OCI-LY1 (cell line): ENCODE measurements around the gene CXCR6.

Source experiments
- H2AFZ ChIP-seq: fragments of 200-600 bp; sonication (generic), shearing (Covaris generic); 2 replicates; pipeline ENCODE4 v1.6.0; 2014; ENCODE audit warnings: antibody characterized with exemption, mild to moderate bottlenecking, low read length
- H3F3A ChIP-seq: fragments of 200-600 bp; sonication (generic), shearing (Covaris generic); 2 replicates; pipeline ENCODE4 v1.6.0; 2014; ENCODE audit warnings: mild to moderate bottlenecking, antibody characterized with exemption, low read length, moderate library complexity; ENCODE audit not compliant: insufficient read depth
- H3K27ac ChIP-seq: fragments of 200-600 bp; sonication (generic); 2 replicates; pipeline ENCODE4 v1.5.1; 2014; ENCODE audit warnings: low read length, mixed run types, mild to moderate bottlenecking, low read depth; ENCODE audit not compliant: poor library complexity, severe bottlenecking
- H3K27me3 ChIP-seq: fragments of 200-600 bp; sonication (generic); 2 replicates; pipeline ENCODE4 v1.6.0; 2014; ENCODE audit warnings: antibody characterized with exemption, mild to moderate bottlenecking, low read length, moderate library complexity; ENCODE audit not compliant: insufficient read depth
- H3K36me3 ChIP-seq: fragments of 200-600 bp; sonication (generic); 2 replicates; pipeline ENCODE4 v1.6.1; 2014; ENCODE audit warnings: mild to moderate bottlenecking, antibody characterized with exemption, low read length, moderate library complexity, mixed read lengths; ENCODE audit not compliant: insufficient read depth
- H3K4me1 ChIP-seq: fragments of 200-600 bp; sonication (generic); 2 replicates; pipeline ENCODE4 v1.5.1; 2014; ENCODE audit warnings: mild to moderate bottlenecking, low read length, moderate library complexity; ENCODE audit not compliant: insufficient read depth, severe bottlenecking
- H3K4me2 ChIP-seq: fragments of 200-600 bp; sonication (generic), shearing (Covaris generic); 2 replicates; pipeline ENCODE4 v1.6.1; 2014; ENCODE audit warnings: low read length
- H3K4me3 ChIP-seq: fragments of 200-600 bp; sonication (generic); 2 replicates; pipeline ENCODE4 v1.5.1; 2014; ENCODE audit warnings: low read length, low read depth, mild to moderate bottlenecking, mixed read lengths; ENCODE audit not compliant: poor library complexity, severe bottlenecking
- H3K79me2 ChIP-seq: fragments of 200-600 bp; shearing (Covaris generic); 2 replicates; pipeline ENCODE4 v1.6.1; 2016; ENCODE audit warnings: mixed run types, low read length, mixed read lengths; ENCODE audit not compliant: insufficient read depth
- H3K9ac ChIP-seq: fragments of 200-600 bp; sonication (generic), shearing (Covaris generic); 2 replicates; pipeline ENCODE4 v1.6.1; 2014; ENCODE audit warnings: mild to moderate bottlenecking, low read length, mixed read lengths
- H3K9me2 ChIP-seq: fragments of 200-600 bp; sonication (generic), shearing (Covaris generic); 2 replicates; pipeline ENCODE4 v1.6.1; 2014; ENCODE audit warnings: low read depth, mild to moderate bottlenecking, low read length, mixed read lengths
- H3K9me3 ChIP-seq: fragments of 200-600 bp; shearing (Covaris generic); 2 replicates; pipeline ENCODE4 v1.6.1; 2014; ENCODE audit warnings: low read length, mixed read lengths
- H4K20me1 ChIP-seq: fragments of 200-600 bp; sonication (generic), shearing (Covaris generic); 2 replicates; pipeline ENCODE4 v1.6.0; 2016; ENCODE audit warnings: mild to moderate bottlenecking, low read length; ENCODE audit not compliant: insufficient read depth
- EZH2 ChIP-seq: fragments of 200-600 bp; sonication (generic), shearing (Covaris generic); IDR thresholded peaks from 2 replicates; pipeline ENCODE4 v1.8.0; 2017; ENCODE audit warnings: borderline replicate concordance, mixed run types, mild to moderate bottlenecking, antibody characterized with exemption, low read length, moderate library complexity, mixed read lengths
- TF ChIP-seq, protein P1 (sequence below): fragments of 200-600 bp; sonication (generic), shearing (Covaris generic); IDR thresholded peaks from 2 replicates; pipeline ENCODE4 v1.5.1; 2017; ENCODE audit warnings: mild to moderate bottlenecking, antibody characterized with exemption, low read length, moderate library complexity, mixed read lengths

Gene CXCR6

DNA sequence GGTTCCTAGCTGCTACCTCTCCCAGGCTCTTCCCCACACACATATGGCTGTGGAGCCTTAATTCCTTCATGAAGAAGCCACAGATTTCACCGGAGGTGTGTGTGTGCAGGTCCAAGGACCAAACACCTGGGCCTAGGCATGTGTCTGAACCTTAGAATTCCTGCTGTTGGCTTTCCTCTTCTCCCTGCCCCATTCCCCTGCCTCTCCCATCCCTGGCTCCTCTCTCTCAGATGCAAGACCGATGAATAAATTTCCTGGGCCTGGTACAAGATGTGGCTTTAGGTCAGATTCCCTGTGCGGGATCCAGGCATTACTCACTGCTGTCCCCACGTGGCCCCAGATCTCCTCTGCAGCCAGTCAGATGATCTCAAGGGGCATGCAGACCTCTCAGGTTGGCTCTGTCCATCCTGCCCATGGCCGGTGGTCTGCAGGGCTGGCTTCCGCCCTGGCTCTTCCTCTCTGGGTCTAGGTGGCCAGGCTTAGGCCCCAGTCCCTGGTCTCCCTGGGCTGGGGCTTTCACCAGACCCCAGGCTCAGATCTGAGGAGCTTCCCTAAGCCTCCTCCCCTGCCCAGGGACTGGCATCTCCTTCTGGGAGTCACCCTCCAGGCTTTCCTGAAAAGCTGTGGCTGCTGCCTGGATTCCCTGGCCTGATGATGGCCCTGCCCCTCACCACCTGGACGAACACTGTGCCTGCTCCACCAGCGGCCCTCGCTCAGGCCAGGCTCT is 36.4 kb upstream of the CXCR6 start:
- Histone ChIP-seq H3K27me3 (peaks cover 7% of the 10 kb centered on the region), H2AFZ (no peak overlapping the region), H3K4me1 (no peaks in the 10 kb centered on the region), H3K9me2 (no peaks in the 10 kb centered on the region), H3K4me3 (no peak overlapping the region), H3K4me2 (no peak overlapping the region), H3K9ac (no peak overlapping the region), H3K36me3 (no peaks in the 10 kb centered on the region), H3K79me2 (no peaks in the 10 kb centered on the region), H3F3A (no peaks in the 10 kb centered on the region), H3K27ac (no peak overlapping the region), H3K9me3 (no peaks in the 10 kb centered on the region), H4K20me1 (no peaks in the 10 kb centered on the region)
- TF ChIP-seq, protein P1, sequence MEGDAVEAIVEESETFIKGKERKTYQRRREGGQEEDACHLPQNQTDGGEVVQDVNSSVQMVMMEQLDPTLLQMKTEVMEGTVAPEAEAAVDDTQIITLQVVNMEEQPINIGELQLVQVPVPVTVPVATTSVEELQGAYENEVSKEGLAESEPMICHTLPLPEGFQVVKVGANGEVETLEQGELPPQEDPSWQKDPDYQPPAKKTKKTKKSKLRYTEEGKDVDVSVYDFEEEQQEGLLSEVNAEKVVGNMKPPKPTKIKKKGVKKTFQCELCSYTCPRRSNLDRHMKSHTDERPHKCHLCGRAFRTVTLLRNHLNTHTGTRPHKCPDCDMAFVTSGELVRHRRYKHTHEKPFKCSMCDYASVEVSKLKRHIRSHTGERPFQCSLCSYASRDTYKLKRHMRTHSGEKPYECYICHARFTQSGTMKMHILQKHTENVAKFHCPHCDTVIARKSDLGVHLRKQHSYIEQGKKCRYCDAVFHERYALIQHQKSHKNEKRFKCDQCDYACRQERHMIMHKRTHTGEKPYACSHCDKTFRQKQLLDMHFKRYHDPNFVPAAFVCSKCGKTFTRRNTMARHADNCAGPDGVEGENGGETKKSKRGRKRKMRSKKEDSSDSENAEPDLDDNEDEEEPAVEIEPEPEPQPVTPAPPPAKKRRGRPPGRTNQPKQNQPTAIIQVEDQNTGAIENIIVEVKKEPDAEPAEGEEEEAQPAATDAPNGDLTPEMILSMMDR: peak; percentile 50
- no peak for TF ChIP-seq EZH2

DNA sequence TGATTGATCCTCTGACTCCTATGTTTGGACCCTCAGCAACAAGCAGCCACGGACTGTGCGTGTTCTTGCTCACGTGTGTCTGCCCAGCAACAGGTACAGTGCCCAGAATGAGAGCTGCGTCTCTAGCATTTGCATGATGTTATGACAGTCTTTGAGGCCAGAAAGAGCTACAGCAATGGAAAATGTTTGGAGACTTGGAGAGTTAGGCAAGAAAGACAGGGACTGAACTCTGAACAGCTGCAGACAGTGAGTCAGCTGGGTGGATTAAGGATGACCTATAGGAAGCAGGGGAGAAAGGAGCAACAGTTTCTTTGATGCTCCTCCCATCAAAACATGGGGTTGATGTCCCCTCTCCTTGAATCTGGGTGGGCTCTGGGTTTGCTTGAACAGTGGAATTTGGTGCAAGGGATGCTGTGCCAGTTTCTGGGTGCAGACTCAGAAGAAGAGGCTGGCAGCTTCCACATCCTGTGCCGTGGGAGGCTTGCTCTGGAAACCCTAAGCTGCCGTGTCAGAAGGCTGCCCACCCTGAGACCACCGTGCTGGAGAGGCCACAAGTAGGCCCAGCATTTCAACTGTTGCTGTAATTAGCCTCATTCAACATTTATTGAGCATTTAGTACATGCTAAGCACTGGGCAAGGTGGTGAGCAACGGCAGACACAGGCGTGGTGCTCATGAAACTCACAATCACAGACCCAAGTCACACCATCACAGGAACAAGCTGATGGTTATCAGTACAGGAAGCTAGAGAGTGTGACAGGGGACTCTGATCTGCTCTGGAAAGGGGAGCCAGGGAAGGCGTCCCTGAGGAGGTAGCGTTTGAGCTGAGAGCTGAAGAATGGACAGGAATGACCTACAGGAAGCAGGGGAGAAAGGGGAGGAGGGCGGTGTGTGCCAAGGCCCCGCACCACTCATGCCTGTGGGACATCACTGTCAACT is 35.2 kb upstream of the CXCR6 start:
- TF ChIP-seq, protein P1: no peak
- TF ChIP-seq EZH2: no peak
- no peak overlapping the region for H3K4me2 ChIP-seq
- peaks cover 6% of the 10 kb centered on the region; the same call in 1 of the 2 replicates for H3K27me3 ChIP-seq
- H3K4me1 ChIP-seq: no peaks in the 10 kb centered on the region
- H3K36me3 ChIP-seq: no peaks in the 10 kb centered on the region
- H3K9me2 ChIP-seq: no peaks in the 10 kb centered on the region
- H3K9ac ChIP-seq: no peak overlapping the region
- no peak overlapping the region for H2AFZ ChIP-seq
- no peaks in the 10 kb centered on the region for H3K79me2 ChIP-seq
- no peaks in the 10 kb centered on the region for H4K20me1 ChIP-seq
- no peaks in the 10 kb centered on the region for H3K9me3 ChIP-seq
- H3F3A ChIP-seq: no peaks in the 10 kb centered on the region
- no peak overlapping the region for H3K27ac ChIP-seq
- no peak overlapping the region for H3K4me3 ChIP-seq

DNA sequence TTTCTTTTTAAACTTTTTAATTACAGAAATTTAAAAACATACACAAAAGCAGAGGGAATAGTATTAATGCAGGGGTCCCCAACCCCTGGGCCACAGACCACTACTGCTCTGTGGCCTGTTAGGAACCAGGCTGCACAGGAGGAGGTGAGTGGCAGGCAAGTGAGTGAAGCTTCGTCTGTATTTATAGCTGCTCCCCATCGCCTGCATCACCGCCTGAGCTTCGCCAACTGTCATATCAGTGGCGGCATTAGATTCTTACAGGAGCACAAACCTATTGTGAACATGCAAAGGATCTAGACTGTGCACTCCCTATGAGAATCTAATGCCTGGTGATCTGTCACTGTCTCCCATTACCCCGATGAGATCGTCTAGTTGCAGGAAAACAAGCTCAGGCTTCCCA is 34.5 kb upstream of the CXCR6 start:
- Histone ChIP-seq H3K79me2 (no peaks in the 10 kb centered on the region), H3K4me1 (no peaks in the 10 kb centered on the region), H3K9me2 (no peaks in the 10 kb centered on the region), H3K9me3 (no peaks in the 10 kb centered on the region), H3K27ac (no peak overlapping the region), H3K27me3 (peaks cover 6% of the 10 kb centered on the region; the same call in 1 of the 2 replicates), H2AFZ (no peak overlapping the region), H3F3A (no peaks in the 10 kb centered on the region), H3K36me3 (no peaks in the 10 kb centered on the region), H3K4me3 (no peak overlapping the region), H4K20me1 (no peaks in the 10 kb centered on the region), H3K9ac (no peak overlapping the region), H3K4me2 (no peak overlapping the region)
- TF ChIP-seq EZH2: no peak
- TF ChIP-seq, protein P1: no peak
